GM21576 (cell line): ENCODE measurements around the gene NAT10.
"Not testable (repeated sequence)": the region's sequence is repeated elsewhere in the genome, so short reads cannot be mapped to it uniquely, and the experiment has no call there.

Source experiments
- ATAC-seq: cut with Tn5 transposase; IDR thresholded peaks from one replicate; pipeline ENCODE4 v1.9.1; 2021; ENCODE audit warnings: mild to moderate bottlenecking, moderate library complexity; ENCODE audit not compliant: unreplicated experiment

The NAT10 gene

DNA sequence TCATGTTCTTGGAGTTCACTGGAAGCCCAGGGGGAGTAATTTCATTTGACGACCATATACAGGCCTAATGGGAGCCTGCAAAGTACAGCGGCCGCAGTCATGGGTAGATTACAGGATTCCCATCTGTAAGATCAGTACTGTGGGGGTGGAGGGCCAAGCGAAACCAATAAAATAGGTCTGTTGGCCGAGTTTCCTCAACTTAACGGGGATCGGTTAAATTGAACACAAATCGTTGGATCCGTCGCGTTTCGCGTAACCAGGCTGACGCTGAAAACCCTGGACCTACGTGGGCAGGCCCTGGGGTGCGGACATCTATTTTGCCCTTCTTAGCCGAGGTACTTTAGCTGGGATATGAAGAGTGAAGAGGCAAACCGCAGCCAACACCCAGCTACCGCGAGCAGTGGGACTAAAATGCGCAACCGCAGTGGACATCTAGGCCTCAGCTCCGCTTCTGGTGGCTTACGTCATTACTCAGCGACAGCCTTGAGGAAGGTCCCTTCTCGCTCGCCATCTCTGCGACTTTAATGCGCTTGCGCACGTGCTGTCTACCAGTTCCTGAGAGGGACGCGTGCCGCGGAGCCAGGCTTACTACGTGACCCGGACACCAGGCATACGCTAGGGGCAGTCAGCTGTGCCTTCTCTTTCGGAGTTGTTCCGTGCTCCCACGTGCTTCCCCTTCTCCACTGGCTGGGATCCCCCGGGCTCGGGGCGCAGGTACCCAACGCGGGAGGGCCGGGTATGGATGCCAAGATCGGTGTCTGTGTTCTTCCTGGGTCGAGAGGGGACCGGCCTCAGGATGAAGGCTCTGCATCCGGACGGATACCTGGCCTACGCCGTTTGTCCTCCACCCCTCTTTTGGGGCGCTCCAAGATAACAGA, at the start of gene NAT10:
Gene NAT10, plus strand, starts transcription at position 551 of the 878 bp plus-strand sequence. CDS start 2,597 bp downstream, outside the sequence.
- ATAC-seq = peak; percentile 89

GRCh38 chr11:34056672-34057071, 48.8 kb upstream of the NAT10 start:
- no peak for ATAC-seq

DNA sequence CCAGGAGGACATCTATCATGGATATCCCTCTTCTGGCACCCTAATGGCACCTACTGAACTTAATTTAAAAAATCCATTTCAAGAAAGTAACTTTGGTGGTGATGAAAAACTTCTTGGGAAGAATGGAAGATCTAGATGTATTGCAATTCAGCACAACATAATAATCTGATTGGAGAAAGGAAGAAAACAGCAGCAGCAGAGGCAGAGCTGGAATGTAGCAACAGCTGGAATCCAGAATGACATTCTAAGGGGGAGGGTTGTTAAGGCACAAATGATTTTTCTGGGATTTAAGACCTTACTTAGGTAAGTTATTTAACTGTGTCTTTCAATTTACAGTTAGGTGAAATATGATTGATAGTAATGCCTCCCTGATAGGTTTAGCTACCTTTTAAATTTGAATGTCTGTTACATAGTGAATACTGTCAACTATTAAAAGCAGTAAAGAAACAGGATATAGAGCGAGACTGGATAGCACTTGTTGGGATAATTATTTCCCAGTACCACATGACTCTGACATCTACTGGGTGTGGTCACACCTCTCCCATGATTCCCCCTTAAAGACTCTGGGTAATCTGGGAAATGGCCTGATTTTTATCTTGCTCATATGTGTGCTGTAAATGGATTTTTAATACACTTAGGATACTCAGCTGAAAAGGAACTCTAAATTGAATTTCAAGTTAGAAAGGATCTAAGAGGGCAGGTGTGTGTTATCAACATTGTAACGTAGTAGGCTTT, 42.2 kb upstream of the NAT10 start:
- ATAC-seq = no peak

DNA sequence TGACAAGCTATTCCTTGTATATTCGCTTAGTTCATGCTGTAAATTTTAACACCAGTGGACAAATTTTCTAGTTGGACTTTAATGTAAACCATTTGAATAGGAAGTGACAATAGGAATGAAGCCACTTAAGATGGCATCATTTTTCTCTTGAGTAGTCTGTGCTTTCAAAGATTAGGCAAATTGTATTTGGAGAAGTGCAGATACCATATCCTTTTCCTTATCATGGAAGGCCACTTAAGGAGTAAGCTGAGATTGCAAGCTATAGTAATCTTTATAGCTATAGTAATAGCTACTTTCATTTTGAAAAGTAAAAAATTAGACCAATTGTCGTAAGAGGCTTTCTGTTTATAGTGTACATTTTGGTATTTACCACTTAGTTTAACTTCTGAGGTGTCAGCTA, 41.1 kb upstream of the NAT10 start:
- ATAC-seq = no peak

GRCh38 chr11:34065505-34066203, 39.8 kb upstream of the NAT10 start:
- ATAC-seq = no peak

- ATAC-seq = not testable (repeated sequence)
These were observed 38.7 kb upstream of the NAT10 start for GRCh38 chr11:34066766-34067165.

GRCh38 chr11:34067383-34068065, 37.9 kb upstream of the NAT10 start:
- ATAC-seq = no peak

GRCh38 chr11:34068111-34068510, 37.3 kb upstream of the NAT10 start:
- no peak for ATAC-seq

- not testable (repeated sequence) for ATAC-seq
These were observed 34.1 kb upstream of the NAT10 start for GRCh38 chr11:34071306-34071705.

DNA sequence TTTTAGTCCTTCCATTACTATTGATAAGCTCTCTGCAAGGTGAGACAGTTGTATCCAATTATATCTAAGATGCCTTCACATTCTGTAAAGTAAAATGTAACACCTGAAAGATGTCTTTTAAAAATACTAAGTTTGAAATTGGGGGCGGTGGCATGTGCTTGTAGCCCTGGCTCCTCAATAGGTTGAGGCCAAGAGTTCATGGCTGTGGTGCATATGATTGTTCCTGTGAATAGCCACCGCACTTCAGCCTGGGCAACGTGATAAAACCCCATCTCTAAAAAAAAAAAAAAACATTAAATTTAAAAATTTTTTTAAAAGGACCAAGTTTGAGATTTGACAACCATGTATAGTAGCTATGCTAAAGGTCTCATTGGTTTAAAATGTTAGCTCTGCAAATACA, 33.4 kb upstream of the NAT10 start:
- ATAC-seq = no peak

GRCh38 chr11:34072832-34073231, 32.6 kb upstream of the NAT10 start:
- ATAC-seq = no peak

GRCh38 chr11:34074391-34074790, 31.0 kb upstream of the NAT10 start:
- no peak for ATAC-seq

GRCh38 chr11:34075178-34075820, 30.1 kb upstream of the NAT10 start:
- no peak for ATAC-seq

GRCh38 chr11:34080609-34081008, 24.8 kb upstream of the NAT10 start:
- no peak for ATAC-seq

DNA sequence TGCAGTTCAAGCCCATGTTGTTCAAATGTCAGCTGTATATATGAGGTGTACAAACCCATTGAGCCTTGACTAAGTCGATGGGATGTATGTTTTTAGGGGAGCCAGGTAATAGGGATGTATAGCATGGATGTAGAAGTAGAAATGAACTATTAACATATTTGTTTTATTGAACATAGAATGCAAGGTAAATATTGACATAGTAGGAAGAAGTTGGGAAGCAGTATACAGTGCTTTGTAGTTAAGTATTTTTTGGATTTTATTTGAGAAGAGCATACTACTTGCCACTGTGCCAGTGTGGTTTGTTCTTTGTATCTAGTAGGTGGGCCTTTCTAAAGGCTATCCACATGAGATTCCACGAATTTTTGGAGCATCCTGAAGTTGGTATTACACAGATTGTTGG, 20.8 kb upstream of the NAT10 start:
- ATAC-seq = no peak

DNA sequence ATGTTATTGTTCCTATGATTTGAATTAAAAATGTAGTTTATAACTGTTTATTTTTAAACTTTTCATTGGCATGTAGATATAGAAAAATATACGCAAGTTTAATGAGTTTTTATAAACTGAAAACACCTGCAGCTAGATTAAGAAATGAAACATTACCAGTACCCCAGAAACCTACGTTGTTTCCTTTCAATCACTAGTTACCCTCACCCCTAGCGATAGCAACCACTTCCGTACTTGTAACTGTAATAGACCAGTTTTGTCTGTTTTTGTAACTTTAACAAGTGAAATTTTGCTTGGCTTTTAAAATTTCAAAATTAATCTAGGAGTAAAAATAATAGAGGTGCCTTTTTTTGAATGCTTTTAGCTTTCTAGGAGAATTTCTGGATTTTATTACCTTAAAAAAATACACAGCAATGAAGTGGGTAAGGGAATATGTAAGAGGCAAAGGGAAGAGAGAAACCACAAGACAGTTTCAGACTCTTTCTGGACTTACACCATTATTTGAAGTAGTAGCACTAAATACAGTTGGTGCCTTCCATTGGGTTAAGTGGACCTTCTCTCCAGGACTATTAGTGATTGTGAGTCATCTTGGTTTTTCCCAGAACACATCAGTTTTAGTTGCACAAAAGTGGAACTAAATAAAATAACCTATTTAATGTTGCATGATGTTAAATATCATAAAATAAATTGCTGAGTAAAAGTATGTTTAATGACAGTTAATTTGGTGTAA, 18.7 kb upstream of the NAT10 start:
- peak; percentile 60 for ATAC-seq

- ATAC-seq = no peak
These were observed 13.6 kb upstream of the NAT10 start for GRCh38 chr11:34091825-34092224.

DNA sequence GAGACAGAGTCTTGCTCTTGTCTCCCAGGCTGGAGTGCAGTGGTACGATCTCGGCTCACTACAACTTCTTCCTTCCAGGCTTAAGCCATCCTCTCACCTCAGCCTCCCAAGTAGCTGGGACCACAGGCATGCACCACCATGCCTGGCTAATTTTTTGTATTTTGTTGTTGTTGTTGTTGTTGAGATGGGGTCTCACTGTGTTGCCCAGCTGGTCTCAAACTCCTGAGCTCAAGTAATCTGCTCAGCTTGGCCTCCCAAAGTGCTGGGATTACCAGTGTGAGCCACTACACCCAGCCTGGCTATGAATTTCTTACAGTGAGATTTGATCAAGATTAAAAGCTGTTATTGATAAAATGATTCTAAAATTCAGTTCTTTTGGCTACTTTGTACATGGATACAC, 10.5 kb upstream of the NAT10 start:
- ATAC-seq = not testable (repeated sequence)

GRCh38 chr11:34098813-34099212, 6.6 kb upstream of the NAT10 start:
- no peak for ATAC-seq

- ATAC-seq = no peak
These were observed 750 bp upstream of the NAT10 start for GRCh38 chr11:34104680-34105078.
